Renal cortex interstitium (tissue), 11 donors: ENCODE measurements around the gene SLC16A11. TPM values are rescaled to one million over a fixed set of nuclear protein-coding genes. Genes with fewer than 3 reads are reported as not detected.
"Not testable (repeated sequence)": the region's sequence is repeated elsewhere in the genome, so short reads cannot be mapped to it uniquely, and the experiment has no call there.

Experiments used
- DNase-seq, 11 donors: peaks; one replicate each; pipeline ENCODE4 v3.0.0-alpha.2; 2013; ENCODE audit warnings: low read depth in 9 of 11, low spot score in 4 of 11; ENCODE audit errors: extremely low read depth in 1 of 11
- polyA plus RNA-seq, 3 donors: library from polyadenylated mRNA; unstranded; fragments of 120-200 nt; gene quantifications; one replicate each; pipeline ENCODE4 v1.2.1, GENCODE V29; 2013; ENCODE audit not compliant: insufficient read length in 3 of 3

The SLC16A11 gene
- polyA plus RNA-seq, 3 donors, result 0.52 to 0.67 (median 0.53) TPM

GRCh38 chr17:6994666-6995256 is 49.1 kb downstream of the SLC16A11 start:
- no peak for DNase-seq

- no peak for DNase-seq
Observed at GRCh38 chr17:6994118-6994598, 49.7 kb downstream of the SLC16A11 start.

GRCh38 chr17:6993613-6994056 is 50.3 kb downstream of the SLC16A11 start:
- not testable (repeated sequence) for DNase-seq

Other genes starting within 250 kb of the SLC16A11 start
- gene TEKT1, start 212.4 kb downstream of the SLC16A11 start, polyA plus RNA-seq, result 1 to 10 TPM in 1 of 3 donors, under 1 TPM in 2; 0.39 to 1.4 (median 0.70) TPM
- 1 to 10 TPM; 1.6 to 2.6 (median 2.3) TPM for gene ALOX12, start 48.0 kb downstream of the SLC16A11 start, polyA plus RNA-seq
- gene RNASEK, start 31.5 kb downstream of the SLC16A11 start, polyA plus RNA-seq, result 100 to 1,000 TPM; 162 to 199 (median 190) TPM
- 10 to 100 TPM; 23.7 to 28.0 (median 25.2) TPM for gene BCL6B, start 21.0 kb downstream of the SLC16A11 start, polyA plus RNA-seq
- 1 to 10 TPM; 3.3 to 4.6 (median 4.5) TPM for gene SLC16A13, start 8.1 kb downstream of the SLC16A11 start, polyA plus RNA-seq
- 1 to 10 TPM in 1 of 3 donors, under 1 TPM in 2; 0.89 to 2.2 (median 0.92) TPM for gene CLEC10A, start 36.2 kb upstream of the SLC16A11 start, polyA plus RNA-seq
- gene ASGR2, start 70.7 kb upstream of the SLC16A11 start, polyA plus RNA-seq, result 1 to 10 TPM in 2 of 3 donors, under 1 TPM in 1; 0.89 to 2.6 (median 2.1) TPM
- 10 to 100 TPM in 1 of 3 donors, 1 to 10 TPM in 2; 6.1 to 10.7 (median 7.2) TPM for gene ASGR1, start 135.3 kb upstream of the SLC16A11 start, polyA plus RNA-seq
- 10 to 100 TPM; 28.3 to 47.7 (median 37.6) TPM for gene DLG4, start 175.7 kb upstream of the SLC16A11 start, polyA plus RNA-seq
- 100 to 1,000 TPM; 438 to 579 (median 497) TPM for gene ACADVL, start 175.8 kb upstream of the SLC16A11 start, polyA plus RNA-seq
- 10 to 100 TPM; 49.8 to 66.7 (median 64.4) TPM for gene DVL2, start 190.4 kb upstream of the SLC16A11 start, polyA plus RNA-seq
- gene PHF23, start 195.4 kb upstream of the SLC16A11 start, polyA plus RNA-seq, result 10 to 100 TPM; 51.3 to 65.8 (median 53.1) TPM
- 100 to 1,000 TPM; 435 to 476 (median 455) TPM for gene GABARAP, start 198.4 kb upstream of the SLC16A11 start, polyA plus RNA-seq
- gene CTDNEP1, start 207.6 kb upstream of the SLC16A11 start, polyA plus RNA-seq, result 100 to 1,000 TPM; 151 to 152 (median 151) TPM
- gene ELP5, start 208.1 kb upstream of the SLC16A11 start, polyA plus RNA-seq, result 10 to 100 TPM; 51.6 to 63.0 (median 55.1) TPM
- gene CLDN7, start 218.4 kb upstream of the SLC16A11 start, polyA plus RNA-seq, result 10 to 100 TPM; 41.1 to 74.2 (median 41.8) TPM
- gene SLC2A4, start 237.6 kb upstream of the SLC16A11 start, polyA plus RNA-seq, result 1 to 10 TPM; 1.8 to 2.7 (median 2.5) TPM